IPS-15b (cell line): Measurements from ENCODE around the gene CYP4F8.

ENCODE experiments used
- H3K27me3 ChIP-seq: one replicate; pipeline ENCODE4 v1.6.1; 2013; ENCODE audit warnings: low read length; ENCODE audit not compliant: control insufficient read depth, insufficient read depth
- H3K36me3 ChIP-seq: one replicate; pipeline ENCODE4 v1.6.1; 2013; ENCODE audit warnings: low read length; ENCODE audit not compliant: control insufficient read depth, insufficient read depth
- H3K4me1 ChIP-seq: one replicate; pipeline ENCODE4 v1.6.1; 2013; ENCODE audit warnings: mild to moderate bottlenecking, low read length; ENCODE audit not compliant: control insufficient read depth, insufficient read depth
- H3K4me3 ChIP-seq: one replicate; pipeline ENCODE4 v1.5.1; 2013; ENCODE audit warnings: low read depth, low read length
- H3K9ac ChIP-seq: one replicate; pipeline ENCODE4 v1.6.1; 2013; ENCODE audit warnings: low read depth, mild to moderate bottlenecking, low read length
- H3K9me3 ChIP-seq: one replicate; pipeline ENCODE4 v1.6.1; 2013; ENCODE audit warnings: mild to moderate bottlenecking, low read length; ENCODE audit not compliant: control insufficient read depth, insufficient read depth

CYP4F8 gene

GRCh38 chr19:15621801-15622200 lies 6.8 kb downstream of the CYP4F8 start:
- Histone ChIP-seq H3K9ac (no peak overlapping the region), H3K4me1 (no peaks in the 10 kb centered on the region), H3K36me3 (no peaks in the 10 kb centered on the region), H3K4me3 (no peak overlapping the region), H3K27me3 (peaks cover 4% of the 10 kb centered on the region), H3K9me3 (no peaks in the 10 kb centered on the region)

- Histone ChIP-seq H3K36me3 (no peaks in the 10 kb centered on the region), H3K27me3 (peaks cover 4% of the 10 kb centered on the region), H3K4me1 (no peaks in the 10 kb centered on the region), H3K9ac (no peak overlapping the region), H3K4me3 (no peak overlapping the region), H3K9me3 (no peaks in the 10 kb centered on the region)
Observed at GRCh38 chr19:15622991-15623390, 8.0 kb downstream of the CYP4F8 start.

- H3K9me3 ChIP-seq, result no peaks in the 10 kb centered on the region
- H3K9ac ChIP-seq, result no peak overlapping the region
- H3K27me3 ChIP-seq, result peaks cover 4% of the 10 kb centered on the region
- no peak overlapping the region for H3K4me3 ChIP-seq
- no peaks in the 10 kb centered on the region for H3K36me3 ChIP-seq
- no peaks in the 10 kb centered on the region for H3K4me1 ChIP-seq
Observed at GRCh38 chr19:15623711-15624318, 8.8 kb downstream of the CYP4F8 start.

- Histone ChIP-seq H3K9me3 (no peaks in the 10 kb centered on the region), H3K4me1 (no peaks in the 10 kb centered on the region), H3K9ac (no peak overlapping the region), H3K4me3 (peak overlapping the region; percentile 57), H3K36me3 (no peaks in the 10 kb centered on the region), H3K27me3 (peaks cover 2% of the 10 kb centered on the region)
Observed at GRCh38 chr19:15628236-15629002, 13.4 kb downstream of the CYP4F8 start.

GRCh38 chr19:15629003-15629880 lies 14.2 kb downstream of the CYP4F8 start:
- H3K9ac ChIP-seq, result peak overlapping the region; percentile 41
- peak overlapping the region; percentile 57 for H3K4me3 ChIP-seq
- no peaks in the 10 kb centered on the region for H3K4me1 ChIP-seq
- H3K27me3 ChIP-seq, result peaks cover 2% of the 10 kb centered on the region
- H3K9me3 ChIP-seq, result no peaks in the 10 kb centered on the region
- no peaks in the 10 kb centered on the region for H3K36me3 ChIP-seq

GRCh38 chr19:15631817-15632216 lies 16.8 kb downstream of the CYP4F8 start:
- H3K27me3 ChIP-seq, result no peaks in the 10 kb centered on the region
- no peak overlapping the region for H3K9ac ChIP-seq
- no peaks in the 10 kb centered on the region for H3K4me1 ChIP-seq
- no peaks in the 10 kb centered on the region for H3K36me3 ChIP-seq
- no peak overlapping the region for H3K4me3 ChIP-seq
- no peaks in the 10 kb centered on the region for H3K9me3 ChIP-seq

- Histone ChIP-seq H3K9ac (no peak overlapping the region), H3K9me3 (no peaks in the 10 kb centered on the region)
Observed at GRCh38 chr19:15633082-15633835, 18.2 kb downstream of the CYP4F8 start.

GRCh38 chr19:15634105-15634504 lies 19.1 kb downstream of the CYP4F8 start:
- Histone ChIP-seq H3K4me1 (no peaks in the 10 kb centered on the region), H3K9ac (no peak overlapping the region), H3K27me3 (no peaks in the 10 kb centered on the region), H3K4me3 (no peak overlapping the region), H3K9me3 (no peaks in the 10 kb centered on the region), H3K36me3 (no peaks in the 10 kb centered on the region)

More at GRCh38 chr19:15633082-15633835, 18.2 kb downstream of the CYP4F8 start:
- no peak overlapping the region for H3K4me3 ChIP-seq
- no peaks in the 10 kb centered on the region for H3K4me1 ChIP-seq
- no peaks in the 10 kb centered on the region for H3K27me3 ChIP-seq
- no peaks in the 10 kb centered on the region for H3K36me3 ChIP-seq

GRCh38 chr19:15635016-15635805 lies 20.2 kb downstream of the CYP4F8 start:
- Histone ChIP-seq H3K4me1 (no peaks in the 10 kb centered on the region), H3K4me3 (no peak overlapping the region), H3K9ac (no peak overlapping the region), H3K36me3 (no peaks in the 10 kb centered on the region), H3K27me3 (no peaks in the 10 kb centered on the region), H3K9me3 (no peaks in the 10 kb centered on the region)

- Histone ChIP-seq H3K4me1 (no peaks in the 10 kb centered on the region), H3K36me3 (no peaks in the 10 kb centered on the region), H3K9me3 (no peaks in the 10 kb centered on the region), H3K27me3 (no peaks in the 10 kb centered on the region), H3K4me3 (no peak overlapping the region), H3K9ac (no peak overlapping the region)
Observed at GRCh38 chr19:15636026-15636425, 21.0 kb downstream of the CYP4F8 start.
